Measurements from ENCODE around the gene RSPH1.

GRCh38 chr21:42543106-42543847, 47.3 kb upstream of the RSPH1 start:
- TF ChIP-seq, protein P1, sequence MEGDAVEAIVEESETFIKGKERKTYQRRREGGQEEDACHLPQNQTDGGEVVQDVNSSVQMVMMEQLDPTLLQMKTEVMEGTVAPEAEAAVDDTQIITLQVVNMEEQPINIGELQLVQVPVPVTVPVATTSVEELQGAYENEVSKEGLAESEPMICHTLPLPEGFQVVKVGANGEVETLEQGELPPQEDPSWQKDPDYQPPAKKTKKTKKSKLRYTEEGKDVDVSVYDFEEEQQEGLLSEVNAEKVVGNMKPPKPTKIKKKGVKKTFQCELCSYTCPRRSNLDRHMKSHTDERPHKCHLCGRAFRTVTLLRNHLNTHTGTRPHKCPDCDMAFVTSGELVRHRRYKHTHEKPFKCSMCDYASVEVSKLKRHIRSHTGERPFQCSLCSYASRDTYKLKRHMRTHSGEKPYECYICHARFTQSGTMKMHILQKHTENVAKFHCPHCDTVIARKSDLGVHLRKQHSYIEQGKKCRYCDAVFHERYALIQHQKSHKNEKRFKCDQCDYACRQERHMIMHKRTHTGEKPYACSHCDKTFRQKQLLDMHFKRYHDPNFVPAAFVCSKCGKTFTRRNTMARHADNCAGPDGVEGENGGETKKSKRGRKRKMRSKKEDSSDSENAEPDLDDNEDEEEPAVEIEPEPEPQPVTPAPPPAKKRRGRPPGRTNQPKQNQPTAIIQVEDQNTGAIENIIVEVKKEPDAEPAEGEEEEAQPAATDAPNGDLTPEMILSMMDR (IDR thresholded peaks at IDR 0.05) = no peak
- TF ChIP-seq POLR2A (IDR thresholded peaks at IDR 0.05) (no peak), POLR2AphosphoS5 (IDR thresholded peaks at IDR 0.05) (no peak)

Measured in transverse colon (tissue), 4 donors.